Neural crest cell (in vitro differentiated cells): ENCODE measurements around the gene PM20D1. TPM values are rescaled to one million over a fixed set of nuclear protein-coding genes. Genes with fewer than 3 reads are reported as not detected.
"Not testable (repeated sequence)": the region's sequence is repeated elsewhere in the genome, so short reads cannot be mapped to it uniquely, and the experiment has no call there.

ENCODE experiments used
- DNase-seq: peaks from one replicate; pipeline ENCODE4 v3.0.0; 2021; ENCODE audit warnings: low read depth, mixed read lengths, low spot score
- H3K27ac Mint-ChIP-seq: one replicate; pipeline ENCODE4 v1.8.0; 2021; ENCODE audit warnings: mild to moderate bottlenecking, mixed read lengths; ENCODE audit not compliant: unreplicated experiment
- H3K27me3 Mint-ChIP-seq: 2 replicates; pipeline ENCODE4 v1.8.0; 2021; ENCODE audit warnings: low read depth, mild to moderate bottlenecking, mixed read lengths
- H3K36me3 Mint-ChIP-seq: 2 replicates; pipeline ENCODE4 v1.8.0; 2021; ENCODE audit warnings: low read depth, mild to moderate bottlenecking, mixed read lengths
- H3K4me1 Mint-ChIP-seq: 2 replicates; pipeline ENCODE4 v1.8.0; 2021; ENCODE audit warnings: mixed read lengths
- H3K4me3 Mint-ChIP-seq: one replicate; pipeline ENCODE4 v1.8.0; 2021; ENCODE audit warnings: mild to moderate bottlenecking, mixed read lengths
- H3K9me3 Mint-ChIP-seq: 2 replicates; pipeline ENCODE4 v1.8.0; 2021; ENCODE audit warnings: mixed read lengths
- total RNA-seq: library from RNA; stranded (reverse); gene quantifications from 2 replicates; pipeline ENCODE4 v1.2.1, GENCODE V29; 2021
- TF ChIP-seq, protein P1 (sequence below): fragments of 200-600 bp; sonication (generic); conservative IDR thresholded peaks from 2 replicates; pipeline ENCODE4 v1.5.0; 2021; ENCODE audit warnings: antibody characterized with exemption, mild to moderate bottlenecking

Gene PM20D1
- total RNA-seq, 1 donor from 2014 or later, result not detected

DNA sequence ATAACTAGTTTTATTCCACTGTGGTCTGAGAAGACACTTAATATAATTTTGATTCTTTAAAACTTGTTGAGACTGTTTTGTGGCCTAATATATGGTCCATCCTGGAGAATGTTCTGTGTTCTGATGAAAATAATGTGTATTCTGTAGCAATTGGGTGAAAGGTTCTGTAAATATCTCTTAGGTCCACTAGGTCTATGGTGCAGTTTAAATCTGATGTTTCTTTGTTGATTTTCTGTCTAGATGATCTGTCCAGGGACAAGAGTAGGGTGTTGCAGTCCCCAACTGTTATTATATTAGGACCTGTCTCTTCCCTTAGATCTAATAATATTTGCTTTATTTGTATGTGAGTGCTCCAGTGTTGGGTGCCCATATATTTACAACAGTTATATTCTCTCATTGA is 33.9 kb upstream of the PM20D1 start:
- no peaks in the 10 kb centered on the region for H3K4me1 Mint-ChIP-seq
- no peak for DNase-seq
- no peak overlapping the region for H3K27ac Mint-ChIP-seq
- H3K9me3 Mint-ChIP-seq, result peaks cover 6% of the 10 kb centered on the region
- peaks cover 15% of the 10 kb centered on the region for H3K36me3 Mint-ChIP-seq
- TF ChIP-seq, protein P1, sequence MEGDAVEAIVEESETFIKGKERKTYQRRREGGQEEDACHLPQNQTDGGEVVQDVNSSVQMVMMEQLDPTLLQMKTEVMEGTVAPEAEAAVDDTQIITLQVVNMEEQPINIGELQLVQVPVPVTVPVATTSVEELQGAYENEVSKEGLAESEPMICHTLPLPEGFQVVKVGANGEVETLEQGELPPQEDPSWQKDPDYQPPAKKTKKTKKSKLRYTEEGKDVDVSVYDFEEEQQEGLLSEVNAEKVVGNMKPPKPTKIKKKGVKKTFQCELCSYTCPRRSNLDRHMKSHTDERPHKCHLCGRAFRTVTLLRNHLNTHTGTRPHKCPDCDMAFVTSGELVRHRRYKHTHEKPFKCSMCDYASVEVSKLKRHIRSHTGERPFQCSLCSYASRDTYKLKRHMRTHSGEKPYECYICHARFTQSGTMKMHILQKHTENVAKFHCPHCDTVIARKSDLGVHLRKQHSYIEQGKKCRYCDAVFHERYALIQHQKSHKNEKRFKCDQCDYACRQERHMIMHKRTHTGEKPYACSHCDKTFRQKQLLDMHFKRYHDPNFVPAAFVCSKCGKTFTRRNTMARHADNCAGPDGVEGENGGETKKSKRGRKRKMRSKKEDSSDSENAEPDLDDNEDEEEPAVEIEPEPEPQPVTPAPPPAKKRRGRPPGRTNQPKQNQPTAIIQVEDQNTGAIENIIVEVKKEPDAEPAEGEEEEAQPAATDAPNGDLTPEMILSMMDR, result no peak
- no peaks in the 10 kb centered on the region for H3K27me3 Mint-ChIP-seq
- no peak overlapping the region for H3K4me3 Mint-ChIP-seq

DNA sequence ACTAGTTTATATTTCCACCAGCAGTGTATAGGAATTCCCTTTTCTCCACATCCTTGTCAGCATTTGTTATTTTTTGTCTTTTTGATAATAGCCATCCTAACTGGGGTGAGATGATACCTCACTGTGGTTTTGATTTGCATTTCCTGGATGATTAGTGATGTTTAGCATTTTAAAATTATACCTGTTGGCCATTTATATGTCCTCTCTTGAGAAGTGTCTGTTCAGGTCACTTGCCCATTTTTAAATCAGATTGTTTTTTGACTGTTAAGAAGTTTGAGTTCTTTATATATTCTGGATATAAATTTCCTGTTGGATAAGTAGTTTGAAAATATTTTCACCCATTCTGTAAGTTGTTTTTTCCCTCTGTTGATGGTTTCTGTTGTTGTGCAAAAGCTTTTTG is 31.0 kb upstream of the PM20D1 start:
- H3K4me1 Mint-ChIP-seq, result peaks cover 6% of the 10 kb centered on the region
- no peak for DNase-seq
- H3K4me3 Mint-ChIP-seq, result no peak overlapping the region
- H3K9me3 Mint-ChIP-seq, result peaks cover 6% of the 10 kb centered on the region
- peaks cover 15% of the 10 kb centered on the region for H3K36me3 Mint-ChIP-seq
- TF ChIP-seq, protein P1, result no peak
- H3K27me3 Mint-ChIP-seq, result no peaks in the 10 kb centered on the region
- H3K27ac Mint-ChIP-seq, result no peak overlapping the region

DNA sequence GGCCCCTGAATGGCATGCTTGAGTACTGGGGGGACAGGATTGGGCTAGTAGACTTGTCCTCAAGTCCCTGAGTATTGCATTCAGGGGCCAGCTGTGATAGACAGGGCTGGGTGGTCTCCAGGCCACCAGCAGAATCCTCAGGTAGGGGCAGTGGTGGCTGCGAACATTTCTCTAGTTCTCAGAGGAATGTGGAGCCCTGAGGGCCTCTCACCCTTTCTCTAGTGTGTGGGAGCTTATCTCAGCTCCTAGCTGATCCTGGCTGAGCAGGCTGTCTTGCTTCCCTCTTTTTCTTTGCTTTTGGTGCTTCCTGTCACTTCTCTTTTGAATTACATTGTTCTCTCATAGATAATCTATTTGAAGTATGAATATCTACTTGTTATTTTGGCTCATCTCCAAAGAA is 30.0 kb upstream of the PM20D1 start:
- Mint-ChIP-seq H3K4me1 (peaks cover 8% of the 10 kb centered on the region), H3K4me3 (no peak overlapping the region), H3K27me3 (no peaks in the 10 kb centered on the region), H3K27ac (no peak overlapping the region), H3K36me3 (peaks cover 15% of the 10 kb centered on the region), H3K9me3 (peaks cover 6% of the 10 kb centered on the region)
- TF ChIP-seq, protein P1, result no peak
- DNase-seq, result no peak

DNA sequence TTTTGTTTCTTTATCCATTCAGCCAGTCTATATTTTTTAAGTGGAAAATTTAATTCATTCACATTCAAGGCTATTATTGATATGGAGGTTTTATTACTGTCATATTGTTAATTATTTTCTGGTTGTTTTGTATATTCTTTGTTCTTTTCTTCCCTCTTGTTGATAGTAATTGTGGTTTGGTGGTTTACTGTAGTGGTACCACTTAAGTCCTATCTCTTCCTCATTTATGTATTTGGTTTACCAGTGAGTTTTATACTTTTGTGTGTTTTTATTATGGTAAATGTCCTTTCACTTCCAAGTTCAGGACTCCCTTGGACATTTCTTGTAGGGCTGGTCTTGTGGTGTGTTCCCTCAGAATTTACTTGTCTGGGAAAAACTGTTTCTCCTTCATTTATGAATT is 28.1 kb upstream of the PM20D1 start:
- peaks cover 15% of the 10 kb centered on the region for H3K36me3 Mint-ChIP-seq
- peaks cover 8% of the 10 kb centered on the region for H3K4me1 Mint-ChIP-seq
- H3K9me3 Mint-ChIP-seq, result peaks cover 6% of the 10 kb centered on the region
- H3K4me3 Mint-ChIP-seq, result no peak overlapping the region
- no peak overlapping the region for H3K27ac Mint-ChIP-seq
- DNase-seq, result no peak
- TF ChIP-seq, protein P1, result no peak
- no peaks in the 10 kb centered on the region for H3K27me3 Mint-ChIP-seq

DNA sequence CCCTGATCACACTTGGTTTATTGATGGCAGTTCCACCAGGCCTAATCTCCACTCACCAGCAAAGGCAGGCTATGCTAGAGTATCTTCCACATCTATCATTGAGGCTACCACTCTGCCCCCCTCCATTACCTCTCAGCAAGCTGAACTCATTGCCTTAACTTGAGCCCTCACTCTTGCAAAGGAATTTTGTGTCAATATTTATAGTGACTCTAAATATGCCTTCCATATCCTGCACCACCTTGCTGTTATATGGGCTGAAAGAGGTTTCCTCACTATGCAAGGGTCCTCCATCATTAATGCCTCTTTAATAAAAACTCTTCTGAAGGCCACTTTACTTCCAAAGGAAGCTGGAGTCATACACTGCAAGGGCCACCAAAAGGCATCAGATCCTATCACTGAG is 23.2 kb upstream of the PM20D1 start:
- not testable (repeated sequence) for H3K27ac Mint-ChIP-seq, H3K27me3 Mint-ChIP-seq, H3K36me3 Mint-ChIP-seq, H3K4me3 Mint-ChIP-seq, H3K9me3 Mint-ChIP-seq, H3K4me1 Mint-ChIP-seq, DNase-seq

DNA sequence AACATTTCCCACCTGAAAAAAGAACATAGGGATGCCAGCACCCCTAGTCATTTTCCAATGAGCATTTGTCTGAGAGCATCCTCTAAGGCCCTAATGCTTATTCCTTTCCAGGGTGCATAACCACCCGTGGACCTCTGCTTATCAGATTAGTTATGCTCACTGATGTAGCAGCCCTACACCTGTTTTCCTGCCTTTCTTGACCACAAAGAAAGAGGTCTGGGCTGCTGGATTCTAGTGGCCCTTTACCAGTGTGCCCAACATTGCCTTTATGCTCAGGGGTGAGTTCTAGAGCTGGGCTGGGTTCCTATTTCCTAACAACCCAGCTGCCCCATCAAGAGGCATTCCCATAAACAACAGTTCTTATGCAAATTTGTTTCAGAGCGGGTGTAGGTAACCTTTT is 20.3 kb upstream of the PM20D1 start:
- H3K36me3 Mint-ChIP-seq, result peaks cover 3% of the 10 kb centered on the region
- H3K4me3 Mint-ChIP-seq, result no peak overlapping the region
- no peaks in the 10 kb centered on the region for H3K4me1 Mint-ChIP-seq
- no peaks in the 10 kb centered on the region for H3K27me3 Mint-ChIP-seq
- H3K9me3 Mint-ChIP-seq, result no peaks in the 10 kb centered on the region
- TF ChIP-seq, protein P1, result no peak
- DNase-seq, result no peak
- no peak overlapping the region for H3K27ac Mint-ChIP-seq
